ENCODE results near the gene SPDYE1.
"Not testable (repeated sequence)": the region's sequence is repeated elsewhere in the genome, so short reads cannot be mapped to it uniquely, and the experiment has no call there.

SPDYE1 gene

DNA sequence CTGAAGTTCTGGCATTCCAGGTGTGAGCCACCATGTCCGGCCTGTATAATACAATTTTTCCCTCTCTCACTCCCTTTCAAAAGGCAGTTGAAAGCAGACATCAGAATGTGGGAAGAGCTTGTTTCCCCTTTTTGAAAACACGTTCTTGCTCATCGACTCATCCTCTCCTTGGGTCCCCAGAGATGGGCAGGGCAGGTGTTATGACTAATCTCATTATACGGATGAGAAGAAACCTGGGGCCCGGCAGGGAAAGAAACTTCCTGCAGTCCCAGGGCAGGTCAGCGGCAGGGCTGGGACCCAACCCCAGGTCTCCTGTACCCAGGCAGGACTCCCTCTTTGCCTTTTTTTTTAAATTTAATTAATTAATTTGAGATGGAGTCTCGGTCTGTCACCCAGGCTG, 4.8 kb upstream of the SPDYE1 start:
- DNase-seq (ENCODE audit: low read depth in 2 of 2), result not testable (repeated sequence)

DNA sequence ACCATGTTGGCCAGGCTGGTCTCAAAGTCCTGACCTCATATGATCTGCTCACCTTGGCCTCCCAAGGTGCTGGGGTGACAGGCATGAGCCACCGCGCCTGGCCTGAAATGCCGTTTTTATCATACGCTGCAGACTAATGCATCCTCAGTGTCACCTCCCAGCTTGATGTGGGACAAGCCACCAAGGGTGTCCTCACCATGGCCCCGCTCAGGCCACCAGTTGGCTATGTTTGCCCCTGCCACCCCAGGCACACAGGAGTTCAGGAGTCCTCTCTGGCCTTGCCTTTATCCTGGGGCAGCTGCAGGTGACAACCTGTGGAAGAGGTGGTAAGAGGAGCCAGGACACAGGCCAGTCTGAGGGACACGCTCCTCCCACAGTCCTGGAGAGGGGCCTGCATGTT, 3.0 kb upstream of the SPDYE1 start:
- DNase-seq (ENCODE audit: low read depth in 2 of 2), result not testable (repeated sequence)

DNA sequence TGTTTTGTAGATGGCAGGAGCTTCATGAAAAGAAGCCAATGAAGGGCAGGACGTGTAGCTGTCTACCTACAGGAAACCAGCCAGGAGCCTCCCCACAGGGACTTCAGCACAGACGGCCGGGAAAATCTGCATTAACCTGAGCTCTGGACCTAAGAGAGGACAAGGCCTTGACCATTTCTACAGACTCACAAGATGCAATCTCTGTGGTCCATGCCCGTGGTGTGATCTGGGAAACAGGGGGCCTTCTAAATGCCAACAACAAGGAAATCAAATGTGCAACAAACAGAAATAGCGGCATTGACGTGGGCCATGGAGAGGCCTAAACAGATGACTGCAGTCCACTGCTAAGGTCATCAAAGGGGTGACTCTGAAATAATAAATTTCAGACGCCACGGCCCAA, 14.4 kb downstream of the SPDYE1 start:
- DNase-seq (ENCODE audit: low read depth in 2 of 2), result not testable (repeated sequence)

DNA sequence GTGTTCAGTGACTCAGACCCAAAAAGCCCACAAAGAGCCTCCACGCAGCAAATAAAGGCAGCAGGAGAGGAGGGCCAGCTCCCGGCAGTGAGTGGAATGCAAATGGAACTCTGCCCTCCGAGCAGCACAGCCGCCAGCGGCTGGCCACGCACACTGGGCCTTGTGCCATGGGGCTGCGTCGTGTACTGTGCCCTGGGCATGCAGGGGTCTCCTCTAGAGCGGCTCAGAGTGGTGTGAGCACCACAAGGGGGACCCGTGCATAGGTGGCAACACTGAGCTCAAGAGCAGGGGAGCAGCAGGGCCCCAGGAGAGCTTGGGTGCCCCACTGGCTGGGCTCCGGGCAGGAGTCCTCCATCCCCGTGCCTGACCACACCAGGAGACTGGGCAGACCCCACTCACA, 17.4 kb downstream of the SPDYE1 start:
- not testable (repeated sequence) for DNase-seq (ENCODE audit: low read depth in 2 of 2)

DNA sequence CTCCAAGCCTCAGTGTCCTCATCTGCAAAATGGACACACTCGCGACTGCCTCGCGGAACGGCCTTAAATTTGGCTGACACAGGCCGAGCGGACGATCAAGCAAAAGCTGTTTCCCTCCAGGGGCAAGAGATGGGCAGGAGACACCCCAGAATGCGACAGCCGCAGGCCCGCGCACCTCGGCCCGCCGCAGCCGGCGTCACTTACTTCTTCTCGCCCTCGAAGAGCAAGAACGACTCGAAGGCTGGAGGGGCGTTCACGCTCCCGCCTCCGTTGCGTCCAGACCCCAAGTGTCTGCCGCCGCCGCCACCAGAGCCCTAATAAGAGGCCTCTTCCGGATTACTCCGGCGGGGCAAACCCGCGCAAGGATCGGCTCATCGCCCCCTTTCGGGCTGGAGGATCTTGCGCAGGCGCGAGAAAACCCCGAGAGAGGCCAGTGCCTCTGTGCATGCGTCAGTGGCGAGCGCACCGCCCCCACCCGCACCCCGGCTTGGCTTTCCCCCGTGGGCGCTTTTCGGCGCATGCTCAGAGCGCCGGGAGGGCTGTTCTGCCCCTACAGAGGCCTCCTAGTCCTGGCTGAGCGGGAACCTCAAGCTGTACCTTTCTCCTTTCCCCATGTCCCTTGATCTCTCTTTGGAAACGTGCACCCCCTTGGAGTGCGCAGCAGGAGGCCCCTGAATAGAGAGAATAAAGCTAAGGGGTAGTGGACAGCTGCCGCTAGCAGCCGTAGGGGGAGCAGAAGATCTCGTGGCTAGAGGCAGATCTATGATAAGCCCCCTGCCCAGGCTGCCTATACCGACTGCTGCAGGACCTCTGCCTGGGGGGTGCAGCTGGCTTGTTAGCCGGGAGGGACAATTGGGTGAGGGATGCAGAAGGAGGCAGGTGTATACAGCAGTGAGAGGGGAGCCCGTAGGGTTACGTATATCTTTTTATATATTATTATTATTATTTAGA, 21.4 kb downstream of the SPDYE1 start:
- peak; percentile 98 for DNase-seq (ENCODE audit: low read depth in 2 of 2)

DNA sequence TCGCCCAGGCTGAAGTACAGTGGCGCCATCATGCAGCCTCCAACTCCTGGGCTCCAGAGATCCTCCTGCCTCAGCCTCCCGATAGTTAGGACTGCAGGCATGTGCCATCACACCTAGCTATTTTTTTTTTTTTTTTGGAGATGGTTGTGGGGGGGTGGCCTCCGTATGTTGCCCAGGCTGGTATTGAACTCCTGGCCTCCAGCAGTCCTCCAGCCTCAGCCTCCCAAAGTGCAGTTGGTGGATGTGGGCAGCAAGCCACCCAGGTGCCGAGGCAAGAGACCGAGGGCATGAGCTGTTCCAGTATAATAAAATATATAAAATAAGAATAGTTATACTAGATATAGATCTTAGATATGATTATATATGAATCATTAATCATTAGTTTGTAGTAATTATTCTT, 22.1 kb downstream of the SPDYE1 start:
- not testable (repeated sequence) for DNase-seq (ENCODE audit: low read depth in 2 of 2)

DNA sequence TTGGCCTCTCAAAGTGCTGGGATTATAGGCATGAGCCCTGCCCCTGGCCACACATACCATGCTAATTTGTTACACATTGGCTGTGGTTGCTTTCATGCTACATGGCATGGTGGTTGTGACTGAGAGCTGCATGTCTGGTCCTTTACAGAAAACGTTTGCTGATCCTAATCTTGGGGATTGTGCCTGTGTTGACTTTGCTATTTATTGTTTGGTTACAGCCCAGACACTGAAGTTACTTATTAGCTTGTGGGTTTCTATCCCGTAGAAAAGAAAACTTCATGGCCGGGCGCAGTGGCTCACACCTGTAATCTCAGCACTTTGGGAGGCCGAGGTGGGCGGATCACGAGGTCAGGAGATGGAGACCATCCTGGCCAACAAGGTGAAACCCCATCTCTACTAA, 24.4 kb downstream of the SPDYE1 start:
- not testable (repeated sequence) for DNase-seq (ENCODE audit: low read depth in 2 of 2)

DNA sequence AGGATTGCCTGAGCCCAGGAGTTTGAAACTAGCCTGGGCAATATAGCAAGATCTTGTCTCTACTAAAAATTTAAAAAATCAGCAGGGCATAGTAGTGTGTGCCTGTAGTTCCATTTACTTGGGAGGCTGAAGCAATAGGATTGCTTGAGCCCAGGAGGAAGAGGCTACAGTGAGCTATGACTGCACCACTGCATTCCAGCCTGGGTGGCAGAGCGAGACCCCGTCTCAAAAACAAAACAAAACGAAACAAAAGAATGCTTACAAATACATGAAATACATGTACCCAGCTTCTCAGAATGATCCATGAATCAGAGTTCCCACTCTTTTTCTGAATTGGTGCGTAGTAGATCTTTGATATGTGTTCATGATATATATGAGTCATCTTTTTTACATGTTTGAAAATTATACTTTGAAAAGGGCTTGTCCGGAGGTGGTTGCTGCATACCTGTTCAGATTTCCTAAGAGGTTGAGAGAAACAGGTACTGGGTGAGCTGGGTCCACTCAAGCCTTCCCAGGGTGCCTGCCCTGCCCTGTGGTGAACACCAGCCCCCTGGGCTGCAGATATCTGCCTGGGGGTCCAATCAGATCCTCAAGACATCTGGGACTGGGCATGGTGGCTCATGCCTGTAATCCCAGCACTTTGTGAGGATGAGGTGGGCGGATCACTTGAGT, 25.2 kb downstream of the SPDYE1 start:
- not testable (repeated sequence) for DNase-seq (ENCODE audit: low read depth in 2 of 2)

DNA sequence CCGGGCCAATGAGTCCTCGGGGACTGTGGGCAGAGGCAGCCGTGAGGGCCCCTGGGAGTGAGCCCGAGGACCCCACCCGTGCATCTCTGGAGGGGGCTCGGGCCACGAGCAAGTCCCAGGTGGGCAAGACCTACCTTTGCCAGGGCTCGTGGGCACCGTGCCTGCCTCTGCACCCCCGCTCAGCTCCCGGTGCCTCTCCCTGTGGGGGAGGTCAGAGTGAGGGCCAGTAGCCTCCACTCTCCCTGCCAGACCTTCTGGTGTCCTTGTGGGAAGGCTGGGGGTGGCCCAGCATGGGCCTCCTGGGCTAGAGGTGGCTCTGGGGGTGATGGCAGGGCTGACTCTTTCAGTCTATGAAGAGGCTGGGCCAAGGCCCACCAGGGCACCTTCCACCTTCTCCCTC, 31.7 kb downstream of the SPDYE1 start:
- DNase-seq (ENCODE audit: low read depth in 2 of 2), result not testable (repeated sequence)

DNA sequence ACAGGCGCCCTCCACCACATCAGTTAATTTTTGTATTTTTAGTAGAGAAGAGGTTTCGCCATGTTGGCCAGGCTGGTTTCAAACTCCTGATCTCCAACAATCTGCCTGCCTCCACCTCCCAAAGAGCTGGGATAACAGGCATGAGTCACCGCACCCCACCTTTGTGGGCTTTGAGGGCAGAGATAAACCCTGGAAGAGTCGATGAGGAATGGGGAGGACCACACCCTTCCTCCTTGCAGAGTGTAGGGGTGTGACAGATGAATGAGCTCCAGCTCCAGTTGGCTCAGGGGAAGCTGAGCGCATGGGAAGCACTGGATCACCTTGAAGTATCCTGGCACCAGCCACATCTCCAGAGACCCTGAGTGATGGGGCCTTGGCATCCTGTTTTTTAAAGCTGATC, 32.3 kb downstream of the SPDYE1 start:
- not testable (repeated sequence) for DNase-seq (ENCODE audit: low read depth in 2 of 2)

DNA sequence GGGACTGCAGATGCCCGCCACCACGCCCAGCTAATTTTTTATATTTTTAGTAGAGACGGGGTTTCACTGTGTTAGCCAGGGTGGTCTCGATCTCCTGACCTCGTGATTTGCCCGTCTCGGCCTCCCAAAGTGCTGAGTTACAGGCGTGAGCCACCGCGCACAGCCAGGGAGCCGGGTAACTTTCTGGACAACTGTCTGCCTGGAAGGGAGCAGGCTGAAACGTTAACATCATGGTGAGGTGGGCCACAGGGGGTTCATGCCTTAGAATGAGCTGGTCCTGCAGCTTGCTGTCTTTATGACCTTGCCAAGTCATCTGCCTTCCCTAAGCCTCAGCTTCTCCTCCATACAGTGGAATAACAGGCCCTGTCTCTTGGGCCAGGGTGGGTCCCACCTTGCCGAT, 33.6 kb downstream of the SPDYE1 start:
- not testable (repeated sequence) for DNase-seq (ENCODE audit: low read depth in 2 of 2)

DNA sequence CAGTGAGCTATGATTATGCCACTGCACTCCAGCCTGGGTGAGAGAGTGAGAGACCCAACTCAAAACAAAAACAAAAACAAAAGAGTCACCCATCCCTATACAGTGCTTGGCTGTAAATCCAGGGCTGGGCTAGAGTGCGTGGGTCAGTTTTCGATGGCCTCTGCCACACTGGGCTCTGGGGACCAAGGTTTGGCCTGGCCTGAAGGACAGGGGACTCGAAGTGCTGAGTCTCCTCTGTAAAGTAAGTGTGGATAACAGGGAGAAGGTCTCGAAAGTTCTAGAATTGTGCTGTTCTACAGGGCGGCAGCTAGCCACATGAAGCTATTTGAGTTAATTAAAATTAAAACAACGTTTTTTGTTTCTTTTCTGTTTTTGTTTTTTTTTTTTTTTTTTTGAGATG, 34.3 kb downstream of the SPDYE1 start:
- DNase-seq (ENCODE audit: low read depth in 2 of 2), result not testable (repeated sequence)

DNA sequence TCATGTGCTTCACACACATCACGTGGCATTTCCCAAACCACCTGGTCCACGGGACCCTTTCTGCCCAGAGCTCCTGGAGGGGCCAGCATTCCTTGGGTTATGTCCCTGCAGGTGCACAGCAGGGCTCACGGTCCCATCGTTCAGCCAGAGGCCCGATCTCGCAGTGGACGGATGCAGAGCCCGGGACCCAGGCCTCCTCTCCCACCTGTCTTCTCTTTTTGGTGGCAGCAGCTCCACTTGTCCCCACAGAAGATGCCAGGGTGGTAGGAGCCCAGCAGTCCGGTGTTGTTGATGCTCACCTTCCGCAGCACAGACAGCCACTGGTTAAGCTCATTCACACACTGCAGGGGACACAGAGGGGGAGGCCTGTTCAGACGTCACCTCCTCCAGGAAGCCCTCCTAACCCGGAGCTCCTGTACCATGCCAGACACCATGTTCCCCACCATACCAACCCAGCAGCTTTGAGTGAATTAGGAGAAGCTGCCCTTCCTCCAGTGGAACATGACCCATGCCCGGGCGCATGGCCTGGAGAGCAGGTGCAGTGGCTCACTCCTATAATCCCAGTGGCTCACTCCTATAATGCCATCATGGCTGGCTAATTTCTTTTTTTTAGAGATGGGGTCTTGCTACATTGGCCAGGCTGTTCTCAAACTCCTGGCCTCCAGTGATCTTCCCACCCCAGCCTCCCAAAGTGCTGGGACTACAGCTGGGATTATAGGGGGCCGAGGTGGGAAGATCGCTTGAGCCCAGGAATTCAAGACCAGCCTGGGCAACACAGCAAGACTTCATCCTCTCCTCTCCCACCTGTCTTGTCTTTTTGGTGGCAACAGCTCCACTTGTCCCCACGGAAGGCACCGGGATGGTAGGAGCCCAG, 36.5 kb downstream of the SPDYE1 start:
- DNase-seq (ENCODE audit: low read depth in 2 of 2), result not testable (repeated sequence)

DNA sequence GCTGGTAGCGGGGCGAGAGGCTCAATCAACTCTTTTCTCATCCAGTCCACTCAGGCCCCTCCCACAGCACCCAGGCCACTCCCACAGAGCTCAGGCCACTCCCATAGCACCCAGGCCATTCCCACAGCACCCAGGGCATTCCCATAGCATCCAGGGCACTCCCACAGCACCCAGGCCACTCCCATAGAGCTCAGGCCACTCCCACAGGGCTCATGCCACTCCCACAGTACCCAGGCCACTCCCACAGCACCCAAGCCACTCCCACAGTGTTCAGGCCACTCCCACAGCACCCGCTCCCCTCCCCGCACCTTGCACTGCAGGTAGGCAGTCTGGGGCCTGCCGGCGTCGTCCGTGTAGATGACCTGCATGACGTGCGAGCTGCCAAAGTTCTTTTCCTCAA, 38.7 kb downstream of the SPDYE1 start:
- not testable (repeated sequence) for DNase-seq (ENCODE audit: low read depth in 2 of 2)

DNA sequence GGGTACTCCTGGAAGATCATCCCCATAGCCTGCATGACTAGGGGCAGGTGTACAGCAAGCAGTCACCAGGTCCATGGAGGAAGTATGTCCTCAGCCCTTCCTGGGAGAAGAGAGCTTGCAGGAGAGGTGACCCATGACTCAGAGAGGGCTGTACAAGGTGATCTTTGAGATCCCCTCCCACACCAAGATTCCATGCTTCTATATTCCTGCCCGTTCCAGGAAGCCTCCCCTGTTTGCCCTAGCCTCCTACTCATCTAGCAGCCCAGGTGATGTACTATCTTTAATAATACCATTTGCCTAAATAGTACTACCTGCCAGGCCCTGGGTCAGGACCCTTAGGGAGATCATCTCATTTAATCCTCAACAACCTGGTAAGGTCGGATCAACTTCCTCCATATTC, 40.3 kb downstream of the SPDYE1 start:
- not testable (repeated sequence) for DNase-seq (ENCODE audit: low read depth in 2 of 2)

DNA sequence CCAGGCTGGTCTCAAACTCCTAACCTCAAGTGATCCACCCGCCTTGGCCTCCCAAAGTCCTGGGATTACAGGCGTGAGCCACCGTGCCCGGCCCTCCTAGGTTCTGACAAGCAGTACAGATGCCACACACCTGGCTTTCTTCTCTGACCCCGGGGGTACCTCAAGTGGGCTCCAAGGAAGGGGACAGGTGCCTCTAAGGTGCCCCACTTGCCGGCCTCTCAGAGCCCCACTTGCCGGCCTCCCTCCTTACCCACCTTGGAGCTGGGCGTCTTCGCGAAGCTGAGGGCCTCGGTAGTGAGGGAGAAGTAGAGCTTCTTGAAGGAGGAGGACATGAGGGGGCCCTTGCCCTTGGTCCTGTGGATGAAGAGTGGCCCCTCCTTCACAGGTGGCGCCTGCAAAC, 40.9 kb downstream of the SPDYE1 start:
- DNase-seq (ENCODE audit: low read depth in 2 of 2), result not testable (repeated sequence)

DNA sequence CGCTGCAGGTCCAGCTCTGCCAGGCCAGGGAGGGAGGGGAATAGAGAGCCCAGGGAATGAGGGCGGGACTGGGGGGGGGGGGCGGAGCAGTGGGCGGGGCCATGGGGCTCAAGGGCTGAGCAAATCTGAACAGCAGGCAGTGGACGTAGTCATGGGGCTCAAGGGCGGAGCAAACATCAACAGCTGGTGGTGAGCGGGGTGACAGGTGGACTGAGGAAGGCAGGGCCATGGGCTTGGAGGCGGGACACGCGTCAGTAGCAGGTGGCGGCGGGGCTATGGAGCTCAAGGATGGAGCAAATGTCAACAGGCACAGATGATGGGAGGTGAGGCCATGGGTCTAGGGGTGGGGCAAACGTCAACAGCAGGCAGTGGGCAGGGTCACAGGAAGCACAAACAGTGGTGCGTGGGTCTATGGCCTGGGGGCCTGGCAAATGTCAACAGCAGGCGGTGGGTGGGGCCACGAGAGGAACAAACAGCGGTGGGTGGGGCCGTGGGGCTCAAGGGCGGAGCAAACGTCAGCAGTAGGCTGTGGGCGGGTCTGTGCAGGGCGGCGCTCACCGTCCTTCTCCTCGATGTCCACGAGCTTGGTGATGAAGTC, 41.4 kb downstream of the SPDYE1 start:
- peak; percentile 46 to 54 for DNase-seq (ENCODE audit: low read depth in 2 of 2)

DNA sequence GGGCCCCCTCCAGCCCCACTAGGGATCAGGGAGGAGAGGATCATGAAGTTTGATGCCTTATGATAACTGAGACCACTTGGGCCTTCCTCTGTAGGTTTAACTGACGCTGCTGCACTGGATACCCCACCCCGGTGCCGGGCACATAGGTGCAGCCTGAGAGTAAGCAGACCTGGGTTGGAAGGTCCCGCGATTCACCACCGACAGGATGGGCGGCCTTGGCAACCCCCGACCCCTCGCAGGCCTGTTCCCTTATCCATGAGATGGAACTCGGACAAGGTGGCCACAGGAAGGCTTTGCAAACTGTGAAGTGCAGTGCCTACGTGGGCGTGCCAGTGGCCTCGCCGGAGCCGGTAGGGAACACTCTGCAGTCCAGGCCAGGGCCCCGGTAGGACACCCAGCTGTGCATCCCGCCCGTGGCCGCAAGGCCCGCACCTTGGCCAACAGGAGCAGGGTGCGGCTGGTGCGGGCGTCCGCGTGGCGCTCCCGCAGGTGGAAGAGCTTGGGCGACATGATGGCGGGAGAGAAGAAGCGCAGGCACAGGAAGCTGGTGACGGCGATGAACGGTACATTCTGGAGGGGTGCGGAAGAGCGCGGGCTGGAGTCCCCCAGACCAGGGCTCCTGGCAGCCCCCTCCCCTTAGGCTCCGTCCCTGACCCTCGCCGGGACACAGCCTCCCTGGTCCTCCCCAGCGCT, 42.2 kb downstream of the SPDYE1 start:
- DNase-seq (ENCODE audit: low read depth in 2 of 2), result not testable (repeated sequence)

DNA sequence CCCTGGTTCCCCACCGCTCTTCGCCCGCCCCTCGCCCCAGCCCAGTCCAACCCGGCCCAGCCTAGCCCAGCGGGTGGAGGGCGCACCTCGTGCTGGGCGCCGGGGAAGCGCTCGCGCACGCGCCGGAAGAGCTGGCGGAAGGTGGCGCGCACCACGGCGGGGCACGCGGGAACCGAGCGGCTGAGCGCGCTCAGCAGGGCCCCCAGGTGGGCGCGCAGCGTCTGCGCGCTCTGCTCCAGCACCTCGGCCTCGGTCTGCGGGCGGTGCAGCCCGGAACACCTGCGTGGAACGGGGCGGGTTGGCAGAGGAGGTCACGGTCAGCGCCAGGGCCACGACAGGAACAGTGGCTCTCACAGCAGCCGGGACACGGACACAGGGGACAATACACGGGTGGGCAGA, 42.8 kb downstream of the SPDYE1 start:
- not testable (repeated sequence) for DNase-seq (ENCODE audit: low read depth in 2 of 2)

DNA sequence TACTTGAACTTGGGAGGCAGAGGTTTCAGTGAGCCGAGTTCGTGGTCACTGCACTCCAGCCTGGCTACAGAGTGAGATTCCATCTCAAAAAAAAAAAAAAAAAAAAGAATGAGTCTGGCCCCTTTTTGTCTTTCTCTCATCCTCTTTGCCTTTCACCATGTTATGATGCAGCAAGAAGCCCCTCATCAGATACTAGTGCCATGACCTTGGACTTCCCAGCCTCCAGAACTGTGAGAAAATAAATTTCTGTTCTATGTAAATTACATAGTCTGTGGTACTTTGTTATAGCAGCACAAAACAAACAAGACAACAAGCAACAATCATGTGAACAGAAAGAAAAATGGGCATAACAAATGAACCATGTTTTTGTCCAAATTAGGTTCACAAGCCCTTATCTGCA, 44.5 kb downstream of the SPDYE1 start:
- no peak for DNase-seq (ENCODE audit: low read depth in 2 of 2)

DNA sequence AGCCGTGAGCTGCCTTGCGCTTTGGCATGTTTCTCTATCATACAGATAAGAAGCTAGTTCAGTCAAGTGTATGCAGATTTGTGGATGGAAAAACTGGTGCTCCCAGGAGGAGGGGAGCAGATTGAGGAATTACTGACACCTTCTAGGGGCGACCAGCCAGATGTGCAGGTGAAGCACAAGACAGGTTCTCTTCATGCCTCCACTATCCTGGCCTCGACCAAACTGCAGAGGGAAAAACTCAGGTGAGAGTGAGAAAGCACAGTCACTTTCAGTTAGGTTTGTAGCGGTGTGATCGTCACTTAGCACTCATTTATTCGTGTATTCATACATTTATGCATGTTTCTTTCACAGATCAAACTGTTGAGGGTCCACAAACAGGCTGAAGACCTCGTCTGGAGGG, 46.2 kb downstream of the SPDYE1 start:
- no peak for DNase-seq (ENCODE audit: low read depth in 2 of 2)

Data from stimulated activated CD4-positive, alpha-beta T cell treated with anti-CD3 and anti-CD28 coated beads, Interleukin-1b, Interleukin-23, amount 100 ng/mL, for 1 hour (primary cell).